HL-60 (cell line): Measurements from ENCODE around the gene LRRK1.

Experiments used
- DNase-seq, 2 experiments: peaks; one replicate each; pipeline ENCODE4 v3.0.0-alpha.2; 2010 to 2020; ENCODE audit warnings: low read depth in 1 of 2, low spot score in 1 of 2
- H3K27ac ChIP-seq: fragments of 250-450 bp; sonication (Bioruptor Pico); replicated peaks from 2 replicates; pipeline ENCODE4 v1.5.1; 2020; ENCODE audit warnings: mild to moderate bottlenecking, moderate library complexity
- H3K27me3 ChIP-seq: fragments of 250-450 bp; sonication (Bioruptor Pico); 2 replicates; pipeline ENCODE4 v1.5.1; 2021; ENCODE audit warnings: mild to moderate bottlenecking, moderate library complexity; ENCODE audit not compliant: insufficient read depth, poor library complexity, severe bottlenecking
- H3K4me3 ChIP-seq: replicated peaks from 2 replicates; pipeline ENCODE4 v1.5.1; 2011; ENCODE audit warnings: mild to moderate bottlenecking, control low read depth, low read length; ENCODE audit not compliant: insufficient read depth
- GABPA ChIP-seq: IDR thresholded peaks from 2 replicates; pipeline ENCODE4 v1.6.1; 2012; ENCODE audit warnings: low read depth
- POLR2AphosphoS5 ChIP-seq: IDR thresholded peaks from 2 replicates; pipeline ENCODE4 v1.6.1; 2012; ENCODE audit warnings: low read depth
- SPI1 ChIP-seq: IDR thresholded peaks from 2 replicates; pipeline ENCODE4 v1.6.1; 2012; ENCODE audit warnings: low read depth, mild to moderate bottlenecking, borderline replicate concordance
- TF ChIP-seq, protein P1 (sequence below): IDR thresholded peaks from one replicate; pipeline ENCODE4 v1.5.1; 2011; ENCODE audit warnings: low read length, control low read depth, inconsistent platforms; ENCODE audit not compliant: insufficient read depth
- TF ChIP-seq, protein P2 (sequence below): IDR thresholded peaks from 2 replicates; pipeline ENCODE4 v1.6.1; 2012; ENCODE audit warnings: low read depth; ENCODE audit not compliant: insufficient replicate concordance

The LRRK1 gene

DNA sequence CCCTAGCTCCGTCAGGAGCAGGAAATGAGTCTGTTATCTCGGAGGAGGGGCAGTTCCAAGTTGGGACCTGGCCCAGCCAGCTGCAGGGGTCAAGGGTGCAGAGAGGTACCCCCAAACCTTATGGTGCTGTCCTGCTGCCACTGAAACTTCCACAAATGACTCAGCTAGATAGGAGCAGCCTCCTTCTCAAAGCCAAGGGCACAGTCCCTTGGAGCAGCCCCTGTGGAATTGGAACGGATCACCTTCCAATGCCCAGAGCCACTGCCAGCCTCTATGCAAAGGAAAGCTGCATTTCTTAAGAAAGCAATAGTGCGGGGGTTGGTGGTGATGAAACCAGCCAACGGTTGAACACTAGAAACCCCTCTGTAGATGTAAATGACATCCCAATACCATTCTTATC is 19.6 kb upstream of the LRRK1 start:
- H3K4me3 ChIP-seq, result no peak overlapping the region
- TF ChIP-seq SPI1, result no peak
- TF ChIP-seq GABPA, result no peak
- TF ChIP-seq, protein P1, sequence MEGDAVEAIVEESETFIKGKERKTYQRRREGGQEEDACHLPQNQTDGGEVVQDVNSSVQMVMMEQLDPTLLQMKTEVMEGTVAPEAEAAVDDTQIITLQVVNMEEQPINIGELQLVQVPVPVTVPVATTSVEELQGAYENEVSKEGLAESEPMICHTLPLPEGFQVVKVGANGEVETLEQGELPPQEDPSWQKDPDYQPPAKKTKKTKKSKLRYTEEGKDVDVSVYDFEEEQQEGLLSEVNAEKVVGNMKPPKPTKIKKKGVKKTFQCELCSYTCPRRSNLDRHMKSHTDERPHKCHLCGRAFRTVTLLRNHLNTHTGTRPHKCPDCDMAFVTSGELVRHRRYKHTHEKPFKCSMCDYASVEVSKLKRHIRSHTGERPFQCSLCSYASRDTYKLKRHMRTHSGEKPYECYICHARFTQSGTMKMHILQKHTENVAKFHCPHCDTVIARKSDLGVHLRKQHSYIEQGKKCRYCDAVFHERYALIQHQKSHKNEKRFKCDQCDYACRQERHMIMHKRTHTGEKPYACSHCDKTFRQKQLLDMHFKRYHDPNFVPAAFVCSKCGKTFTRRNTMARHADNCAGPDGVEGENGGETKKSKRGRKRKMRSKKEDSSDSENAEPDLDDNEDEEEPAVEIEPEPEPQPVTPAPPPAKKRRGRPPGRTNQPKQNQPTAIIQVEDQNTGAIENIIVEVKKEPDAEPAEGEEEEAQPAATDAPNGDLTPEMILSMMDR, result no peak
- TF ChIP-seq, protein P2, sequence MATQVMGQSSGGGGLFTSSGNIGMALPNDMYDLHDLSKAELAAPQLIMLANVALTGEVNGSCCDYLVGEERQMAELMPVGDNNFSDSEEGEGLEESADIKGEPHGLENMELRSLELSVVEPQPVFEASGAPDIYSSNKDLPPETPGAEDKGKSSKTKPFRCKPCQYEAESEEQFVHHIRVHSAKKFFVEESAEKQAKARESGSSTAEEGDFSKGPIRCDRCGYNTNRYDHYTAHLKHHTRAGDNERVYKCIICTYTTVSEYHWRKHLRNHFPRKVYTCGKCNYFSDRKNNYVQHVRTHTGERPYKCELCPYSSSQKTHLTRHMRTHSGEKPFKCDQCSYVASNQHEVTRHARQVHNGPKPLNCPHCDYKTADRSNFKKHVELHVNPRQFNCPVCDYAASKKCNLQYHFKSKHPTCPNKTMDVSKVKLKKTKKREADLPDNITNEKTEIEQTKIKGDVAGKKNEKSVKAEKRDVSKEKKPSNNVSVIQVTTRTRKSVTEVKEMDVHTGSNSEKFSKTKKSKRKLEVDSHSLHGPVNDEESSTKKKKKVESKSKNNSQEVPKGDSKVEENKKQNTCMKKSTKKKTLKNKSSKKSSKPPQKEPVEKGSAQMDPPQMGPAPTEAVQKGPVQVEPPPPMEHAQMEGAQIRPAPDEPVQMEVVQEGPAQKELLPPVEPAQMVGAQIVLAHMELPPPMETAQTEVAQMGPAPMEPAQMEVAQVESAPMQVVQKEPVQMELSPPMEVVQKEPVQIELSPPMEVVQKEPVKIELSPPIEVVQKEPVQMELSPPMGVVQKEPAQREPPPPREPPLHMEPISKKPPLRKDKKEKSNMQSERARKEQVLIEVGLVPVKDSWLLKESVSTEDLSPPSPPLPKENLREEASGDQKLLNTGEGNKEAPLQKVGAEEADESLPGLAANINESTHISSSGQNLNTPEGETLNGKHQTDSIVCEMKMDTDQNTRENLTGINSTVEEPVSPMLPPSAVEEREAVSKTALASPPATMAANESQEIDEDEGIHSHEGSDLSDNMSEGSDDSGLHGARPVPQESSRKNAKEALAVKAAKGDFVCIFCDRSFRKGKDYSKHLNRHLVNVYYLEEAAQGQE, result no peak
- TF ChIP-seq POLR2AphosphoS5, result no peak
- H3K27ac ChIP-seq, result no peak overlapping the region
- DNase-seq, result no peak
- H3K27me3 ChIP-seq, result no peaks in the 10 kb centered on the region

DNA sequence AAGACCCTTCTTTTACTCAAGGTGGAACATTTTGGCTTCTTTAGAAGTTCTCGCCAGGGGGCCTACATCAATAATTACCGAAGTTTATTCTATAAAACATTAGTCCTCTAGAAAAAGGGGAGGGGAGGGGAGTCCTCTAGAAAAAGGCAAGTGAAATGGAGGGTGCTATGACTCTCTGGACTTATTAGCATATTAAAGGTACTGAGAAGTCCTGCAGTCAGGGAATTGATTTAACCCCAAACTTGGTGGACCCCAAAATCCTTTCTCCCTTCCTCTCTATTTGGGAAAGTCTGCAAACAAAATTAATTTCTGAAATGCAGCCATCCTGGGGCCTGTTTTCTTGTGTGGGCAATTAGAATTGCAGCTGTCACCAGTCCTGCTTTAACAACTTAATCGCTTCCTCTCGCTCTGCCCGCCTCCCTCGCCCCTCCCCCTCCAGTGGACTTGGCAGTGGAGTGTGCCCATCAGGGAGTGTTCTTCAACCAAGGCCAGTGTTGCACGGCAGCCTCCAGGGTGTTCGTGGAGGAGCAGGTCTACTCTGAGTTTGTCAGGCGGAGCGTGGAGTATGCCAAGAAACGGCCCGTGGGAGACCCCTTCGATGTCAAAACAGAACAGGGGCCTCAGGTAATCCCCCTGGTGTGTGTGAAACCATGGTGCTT is 18.9 kb upstream of the LRRK1 start:
- TF ChIP-seq, protein P1, result no peak
- H3K27ac ChIP-seq, result no peak overlapping the region
- no peak overlapping the region for H3K4me3 ChIP-seq
- H3K27me3 ChIP-seq, result no peaks in the 10 kb centered on the region
- DNase-seq, result no peak

DNA sequence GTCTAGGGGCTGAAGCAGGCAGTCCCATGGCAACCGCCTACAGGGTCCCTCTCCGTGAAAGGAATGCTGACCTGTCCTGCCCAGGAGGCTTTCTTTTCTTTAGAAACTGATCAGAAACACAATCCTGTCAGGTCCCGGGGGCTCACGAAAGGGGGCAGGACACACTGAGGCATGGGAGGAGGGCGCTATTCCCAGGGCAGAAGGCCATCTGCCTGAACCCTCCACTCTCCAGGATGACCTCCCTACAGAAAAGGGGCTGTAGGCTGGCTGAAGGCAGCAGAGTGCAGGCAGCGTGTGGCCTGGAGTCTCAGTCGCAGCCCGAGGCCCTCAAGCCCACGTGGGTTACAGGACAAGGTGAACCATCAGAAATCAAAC is 18.4 kb upstream of the LRRK1 start:
- Histone ChIP-seq H3K27ac (no peak overlapping the region), H3K4me3 (no peak overlapping the region), H3K27me3 (no peaks in the 10 kb centered on the region)
- TF ChIP-seq GABPA (no peak), SPI1 (no peak), POLR2AphosphoS5 (no peak)
- TF ChIP-seq, protein P1, result no peak
- TF ChIP-seq, protein P2, result no peak
- no peak for DNase-seq

DNA sequence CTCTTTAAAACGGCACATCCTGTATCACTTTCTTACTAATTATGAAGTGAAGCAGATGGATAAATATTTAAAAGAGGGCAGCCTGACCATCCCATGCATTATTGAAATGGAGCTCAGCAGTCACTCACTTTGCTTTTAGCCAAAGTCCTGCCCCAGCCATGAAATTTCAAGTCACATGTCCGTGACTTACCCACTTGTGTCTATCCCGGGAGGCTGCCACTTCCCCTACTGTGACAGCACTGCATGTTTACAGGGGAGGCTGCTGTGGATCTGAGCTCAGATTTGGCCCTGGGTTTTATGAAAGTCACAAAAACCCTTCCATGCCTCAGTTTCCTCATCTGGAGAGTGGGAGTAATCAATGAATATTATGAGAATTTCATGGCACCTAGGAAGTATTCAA is 17.9 kb upstream of the LRRK1 start:
- Histone ChIP-seq H3K27ac (no peak overlapping the region), H3K4me3 (no peak overlapping the region), H3K27me3 (no peaks in the 10 kb centered on the region)
- no peak for DNase-seq
- TF ChIP-seq, protein P1, result no peak
- TF ChIP-seq GABPA (no peak), POLR2AphosphoS5 (no peak), SPI1 (no peak)
- TF ChIP-seq, protein P2, result no peak
